Vagina (tissue), 2 donors: ENCODE results near the gene MIOS.

ENCODE experiments used
- CTCF ChIP-seq, 3 experiments: fragments of 450-650 bp in 2 of 3; fragments of 200-600 bp in 1 of 3; sonication (generic) in 1 of 3; IDR thresholded peaks; one replicate each; pipeline ENCODE4 v1.5.1; 2017 to 2019; ENCODE audit warnings: antibody characterized with exemption in 3 of 3, mild to moderate bottlenecking in 2 of 3, moderate library complexity in 2 of 3
- POLR2A ChIP-seq, 2 donors: fragments of 450-650 bp; IDR thresholded peaks; one replicate each; pipeline ENCODE4 v1.6.1; 2017; ENCODE audit warnings: antibody characterized with exemption in 2 of 2, mild to moderate bottlenecking in 2 of 2, moderate library complexity in 2 of 2

GRCh38 chr7:7553386-7553785 lies 13.3 kb upstream of the MIOS start:
- TF ChIP-seq CTCF (IDR thresholded peaks at IDR 0.05) (no peak), POLR2A (IDR thresholded peaks at IDR 0.05) (no peak)
